ENCODE measurements around the gene ZSWIM6. TPM values are rescaled to one million over a fixed set of nuclear protein-coding genes. Genes with fewer than 3 reads are reported as not detected.

Gene ZSWIM6
- total RNA-seq, 1 experiment from 2014 or later: 13.2 TPM

DNA sequence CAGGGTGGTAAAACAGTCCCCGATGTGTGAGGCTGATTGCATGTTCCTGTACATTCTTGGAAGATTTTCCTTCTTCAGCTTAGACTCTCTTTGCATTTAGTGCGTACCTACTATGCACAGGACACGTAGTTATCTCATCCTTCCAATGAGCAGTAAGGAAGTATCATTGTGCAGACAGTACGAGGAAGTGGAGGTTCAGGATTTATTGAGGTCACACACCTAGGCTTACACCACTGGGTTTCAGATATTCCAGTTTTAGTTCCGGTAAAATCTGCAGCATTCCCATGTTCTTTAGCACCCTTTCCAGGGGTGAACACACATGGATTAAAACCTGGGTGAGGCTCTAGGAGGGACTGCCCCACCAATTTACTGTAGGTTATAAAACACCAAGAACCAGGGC, 238.7 kb downstream of the ZSWIM6 start:
- peaks cover 3% of the 10 kb centered on the region for H3K9me3 Mint-ChIP-seq (ENCODE audit: low read depth, unreplicated experiment)
- CTCF ChIA-PET: no interaction called here
- TF ChIP-seq, protein P1, sequence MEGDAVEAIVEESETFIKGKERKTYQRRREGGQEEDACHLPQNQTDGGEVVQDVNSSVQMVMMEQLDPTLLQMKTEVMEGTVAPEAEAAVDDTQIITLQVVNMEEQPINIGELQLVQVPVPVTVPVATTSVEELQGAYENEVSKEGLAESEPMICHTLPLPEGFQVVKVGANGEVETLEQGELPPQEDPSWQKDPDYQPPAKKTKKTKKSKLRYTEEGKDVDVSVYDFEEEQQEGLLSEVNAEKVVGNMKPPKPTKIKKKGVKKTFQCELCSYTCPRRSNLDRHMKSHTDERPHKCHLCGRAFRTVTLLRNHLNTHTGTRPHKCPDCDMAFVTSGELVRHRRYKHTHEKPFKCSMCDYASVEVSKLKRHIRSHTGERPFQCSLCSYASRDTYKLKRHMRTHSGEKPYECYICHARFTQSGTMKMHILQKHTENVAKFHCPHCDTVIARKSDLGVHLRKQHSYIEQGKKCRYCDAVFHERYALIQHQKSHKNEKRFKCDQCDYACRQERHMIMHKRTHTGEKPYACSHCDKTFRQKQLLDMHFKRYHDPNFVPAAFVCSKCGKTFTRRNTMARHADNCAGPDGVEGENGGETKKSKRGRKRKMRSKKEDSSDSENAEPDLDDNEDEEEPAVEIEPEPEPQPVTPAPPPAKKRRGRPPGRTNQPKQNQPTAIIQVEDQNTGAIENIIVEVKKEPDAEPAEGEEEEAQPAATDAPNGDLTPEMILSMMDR (IDR thresholded peaks at IDR 0.05; ENCODE audit: unreplicated experiment): no peak

DNA sequence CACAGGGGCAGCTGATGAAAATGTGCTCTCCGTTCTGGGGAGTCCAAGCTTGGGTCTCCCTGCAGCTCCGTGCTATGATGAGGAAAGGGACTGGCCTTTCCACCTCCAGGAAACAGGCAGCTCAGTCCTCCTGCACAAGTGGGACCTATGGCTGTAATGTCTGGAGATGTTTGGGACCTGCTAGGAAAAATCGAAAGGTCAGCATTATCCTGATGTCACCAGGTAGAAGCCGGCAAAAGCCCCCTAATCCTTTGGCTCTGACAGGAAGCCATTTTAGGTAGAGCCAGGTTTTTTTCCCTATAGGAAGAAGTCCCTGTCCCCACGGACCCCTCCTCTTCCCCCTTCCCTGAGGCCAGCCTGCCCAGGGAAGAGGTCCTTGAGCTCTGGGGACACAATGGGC, 240.9 kb downstream of the ZSWIM6 start:
- Mint-ChIP-seq H3K27ac (ENCODE audit: unreplicated experiment) (no peak overlapping the region), H3K36me3 (ENCODE audit: insufficient read depth, unreplicated experiment) (no peaks in the 10 kb centered on the region), H3K4me1 (ENCODE audit: low read depth, unreplicated experiment) (no peaks in the 10 kb centered on the region), H3K9me3 (ENCODE audit: low read depth, unreplicated experiment) (no peaks in the 10 kb centered on the region), H3K27me3 (ENCODE audit: unreplicated experiment) (peaks cover 12% of the 10 kb centered on the region), H3K4me3 (ENCODE audit: low read depth, unreplicated experiment) (no peak overlapping the region)
- CTCF ChIA-PET: no interaction called here
- intact Hi-C loops (cut with micrococcal nuclease; ENCODE audit: unreplicated experiment): no loop called here
- no TSS peak for BruUV-seq (replicated peaks)
- DNase-seq: no peak
- TF ChIP-seq, protein P1 (IDR thresholded peaks at IDR 0.05; ENCODE audit: unreplicated experiment): no peak

More for the DNA sequence above, 238.7 kb downstream of the ZSWIM6 start:
- Mint-ChIP-seq H3K36me3 (ENCODE audit: insufficient read depth, unreplicated experiment) (no peaks in the 10 kb centered on the region), H3K4me1 (ENCODE audit: low read depth, unreplicated experiment) (no peaks in the 10 kb centered on the region), H3K4me3 (ENCODE audit: low read depth, unreplicated experiment) (no peak overlapping the region), H3K27ac (ENCODE audit: unreplicated experiment) (no peak overlapping the region), H3K27me3 (ENCODE audit: unreplicated experiment) (peaks cover 29% of the 10 kb centered on the region)
- intact Hi-C loops (cut with micrococcal nuclease; ENCODE audit: unreplicated experiment): no loop called here
- no peak for DNase-seq
- BruUV-seq (replicated peaks): no TSS peak

DNA sequence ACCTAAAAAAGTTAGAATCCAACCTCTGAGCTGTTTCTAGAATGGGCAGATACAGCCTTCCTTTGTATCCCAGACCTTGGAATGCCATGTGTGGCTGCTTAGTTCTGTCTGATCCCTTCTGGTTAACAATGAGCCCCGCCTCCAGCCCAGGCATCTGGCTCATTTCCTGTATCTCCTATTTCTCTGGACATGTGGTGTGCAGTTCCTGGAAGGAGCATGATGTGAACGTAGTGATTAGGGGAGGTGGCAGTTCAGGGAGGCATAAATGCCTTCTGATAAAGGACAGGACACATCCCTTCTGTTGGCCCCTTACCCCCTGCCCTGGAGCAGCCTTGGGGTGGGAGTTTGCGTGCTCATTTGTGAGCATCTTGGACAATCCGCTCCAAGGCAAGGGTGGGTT, 243.0 kb downstream of the ZSWIM6 start:
- no peaks in the 10 kb centered on the region for H3K36me3 Mint-ChIP-seq (ENCODE audit: insufficient read depth, unreplicated experiment)
- no peak overlapping the region for H3K4me3 Mint-ChIP-seq (ENCODE audit: low read depth, unreplicated experiment)
- peaks cover 12% of the 10 kb centered on the region for H3K27me3 Mint-ChIP-seq (ENCODE audit: unreplicated experiment)
- intact Hi-C loops (cut with micrococcal nuclease; ENCODE audit: unreplicated experiment): no loop called here
- TF ChIP-seq, protein P1 (IDR thresholded peaks at IDR 0.05; ENCODE audit: unreplicated experiment): no peak
- no TSS peak for BruUV-seq (replicated peaks)
- no peak overlapping the region for H3K27ac Mint-ChIP-seq (ENCODE audit: unreplicated experiment)
- CTCF ChIA-PET: interaction anchor here (0.6 kb wide), 1 partner anchor 150 kb away, joined by 6 read pairs; no protein-coding TSS in a partner anchor
- DNase-seq: no peak
- no peaks in the 10 kb centered on the region for H3K4me1 Mint-ChIP-seq (ENCODE audit: low read depth, unreplicated experiment)
- H3K9me3 Mint-ChIP-seq (ENCODE audit: low read depth, unreplicated experiment): no peaks in the 10 kb centered on the region

DNA sequence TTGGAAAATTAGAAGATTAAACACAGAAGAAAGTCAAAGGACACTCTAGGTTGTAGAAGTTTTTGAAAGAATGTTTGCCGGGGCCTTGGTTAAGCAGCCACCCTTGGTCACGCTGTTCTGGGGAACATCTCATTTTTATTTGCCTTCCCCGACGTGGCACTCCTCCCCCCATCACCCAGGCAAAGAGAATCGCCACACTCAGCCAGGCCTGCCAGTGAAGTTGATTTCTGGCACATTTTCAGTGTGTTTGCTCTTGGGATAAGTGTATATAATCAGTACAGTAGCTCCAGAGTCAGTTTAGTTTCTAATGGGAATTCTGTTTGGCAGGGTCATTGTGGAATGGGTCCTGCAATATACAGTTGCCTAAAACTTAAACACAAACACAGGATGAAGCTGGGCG, 243.5 kb downstream of the ZSWIM6 start:
- Mint-ChIP-seq H3K36me3 (ENCODE audit: insufficient read depth, unreplicated experiment) (no peaks in the 10 kb centered on the region), H3K27ac (ENCODE audit: unreplicated experiment) (no peak overlapping the region), H3K9me3 (ENCODE audit: low read depth, unreplicated experiment) (no peaks in the 10 kb centered on the region), H3K27me3 (ENCODE audit: unreplicated experiment) (peaks cover 12% of the 10 kb centered on the region), H3K4me3 (ENCODE audit: low read depth, unreplicated experiment) (no peak overlapping the region), H3K4me1 (ENCODE audit: low read depth, unreplicated experiment) (no peaks in the 10 kb centered on the region)
- DNase-seq: no peak
- TF ChIP-seq, protein P1 (IDR thresholded peaks at IDR 0.05; ENCODE audit: unreplicated experiment): no peak
- intact Hi-C loops (cut with micrococcal nuclease; ENCODE audit: unreplicated experiment): no loop called here
- CTCF ChIA-PET: no interaction called here
- BruUV-seq (replicated peaks): no TSS peak
